ENCODE results near the gene UCHL3. TPM values are rescaled to one million over a fixed set of nuclear protein-coding genes. Genes with fewer than 3 reads are reported as not detected.

Gene UCHL3
- total and polyA plus RNA-seq, 2 of the 8 experiments (the other 6 are each of a cell fraction or from before 2014, with no cell fraction given) = 33.0 to 61.1 TPM

- no peak for TF ChIP-seq E2F6 (IDR thresholded peaks at IDR 0.05)
- no peak for TF ChIP-seq TAF1 (IDR thresholded peaks at IDR 0.05; ENCODE audit: low read depth, low read length)
- TF ChIP-seq EZH2 (IDR thresholded peaks at IDR 0.05; ENCODE audit: low read depth, low read length, severe bottlenecking) = no peak
Measured at GRCh38 chr13:75621147-75621546, 71.6 kb downstream of the UCHL3 start (continued).

Measured in H1 (cell line).